Gastroesophageal sphincter (tissue), 4 donors: ENCODE measurements around the gene ST3GAL5. TPM values are rescaled to one million over a fixed set of nuclear protein-coding genes. Genes with fewer than 3 reads are reported as not detected.
A peak's percentile ranks its signal among the peaks of the same experiment; 100 is the strongest.

Experiments used
- ATAC-seq: fragments of 150-250 bp; one replicate; pipeline ENCODE4 v1.9.1; 2016; ENCODE audit warnings: mild to moderate bottlenecking, moderate library complexity
- H3K27ac ChIP-seq, 4 donors: fragments of 200-600 bp; sonication (generic) in 3 of 4; 1 replicate in 3 of 4; 2 replicates in 1 of 4; pipeline ENCODE4 v1.5.1; 2016 to 2019
- H3K27me3 ChIP-seq: fragments of 200-600 bp; sonication (generic); one replicate; pipeline ENCODE4 v1.5.1; 2019
- H3K36me3 ChIP-seq, 2 donors: fragments of 200-600 bp; sonication (generic); one replicate each; pipeline ENCODE4 v1.5.1; 2019; ENCODE audit warnings: control low read depth in 1 of 2
- H3K4me1 ChIP-seq, 3 donors: fragments of 200-600 bp; sonication (generic); 1 replicate in 2 of 3; 2 replicates in 1 of 3; pipeline ENCODE4 v1.5.1; 2016 to 2019; ENCODE audit warnings: control low read depth in 2 of 3
- H3K4me3 ChIP-seq, 2 donors: fragments of 200-600 bp; sonication (generic); one replicate each; pipeline ENCODE4 v1.5.1; 2019; ENCODE audit warnings: mild to moderate bottlenecking in 1 of 2, moderate library complexity in 1 of 2
- H3K9me3 ChIP-seq, 3 donors: fragments of 200-600 bp; sonication (generic); one replicate each; pipeline ENCODE4 v1.5.1; 2017 to 2019; ENCODE audit warnings: control low read depth in 2 of 3
- CTCF ChIP-seq, 4 experiments: fragments of 200-600 bp in 2 of 4; fragments of 450-650 bp in 2 of 4; sonication (generic) in 1 of 4; IDR thresholded peaks; one replicate each; pipeline ENCODE4 v1.5.1; 2017 to 2019; ENCODE audit warnings: antibody characterized with exemption in 4 of 4, mild to moderate bottlenecking in 2 of 4, moderate library complexity in 2 of 4
- EP300 ChIP-seq: sonication (generic); formaldehyde crosslinking; IDR thresholded peaks from one replicate; pipeline ENCODE4 v1.6.1; 2017; ENCODE audit warnings: antibody characterized with exemption, mild to moderate bottlenecking
- POLR2A ChIP-seq, 2 donors: fragments of 450-650 bp; IDR thresholded peaks; one replicate each; pipeline ENCODE4 v1.6.1; 2017; ENCODE audit warnings: antibody characterized with exemption in 2 of 2, mild to moderate bottlenecking in 2 of 2, moderate library complexity in 1 of 2
- POLR2AphosphoS5 ChIP-seq: sonication (generic); formaldehyde crosslinking; IDR thresholded peaks from one replicate; pipeline ENCODE4 v1.6.1; 2017; ENCODE audit warnings: antibody characterized with exemption
- whole genome bisulfite sequencing, 2 donors: methylation state at CpG; one replicate each; pipeline ENCODE4 v1.1.5; 2018; ENCODE audit warnings: low coverage in 1 of 2; 5-methylcytosine and 5-hydroxymethylcytosine counted together
- total RNA-seq, 4 donors: library from RNA; depleted of rRNA; stranded (reverse); fragments of >200 nt; gene quantifications; one replicate each; pipeline ENCODE4 v1.1.0, GENCODE V29; 2016

Gene ST3GAL5
- total RNA-seq, 4 donors from 2014 or later: 15.2 to 55.9 (median 22.7) TPM

DNA sequence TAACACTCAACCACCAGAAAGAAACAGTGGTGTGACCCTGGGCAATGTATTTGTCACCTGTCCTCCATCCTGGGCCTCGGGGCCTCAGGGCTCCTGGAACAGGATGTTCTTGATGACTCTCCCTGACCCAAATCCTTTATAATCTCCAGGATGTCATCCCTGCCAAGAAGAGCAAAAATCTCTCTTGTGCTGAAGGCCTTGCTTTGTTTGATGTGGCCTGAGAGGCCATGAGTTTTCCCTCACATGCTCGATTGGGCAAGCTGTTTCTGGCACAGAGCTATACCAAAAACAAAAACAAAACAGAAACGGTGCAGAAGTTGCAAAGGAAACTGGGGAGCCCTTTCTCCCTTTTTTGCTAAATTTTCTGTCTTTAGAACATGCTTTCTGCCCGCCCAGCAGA is 35.7 kb upstream of the ST3GAL5 start:
- H3K9me3 ChIP-seq: no peaks in the 10 kb centered on the region
- H3K36me3 ChIP-seq: no peaks in the 10 kb centered on the region
- ATAC-seq: peak; percentile 94
- no peaks in the 10 kb centered on the region for H3K27me3 ChIP-seq
- peaks cover 0 to 55% (median 25%) of the 10 kb centered on the region in 3 donors for H3K4me1 ChIP-seq
- peak overlapping the region; percentile 31 to 74 (median 73) for H3K27ac ChIP-seq
- TF ChIP-seq POLR2AphosphoS5 (peak; percentile 90), EP300 (no peak), CTCF (IDR thresholded peaks at IDR 0.05) (no peak), POLR2A (IDR thresholded peaks at IDR 0.05) (no peak)
- H3K4me3 ChIP-seq: no peak overlapping the region
- 17 to 21% methylated on average over 1 to 3 of the region's 4 CpGs for WGBS, 2 donors

GRCh38 chr2:85922199-85922598 is 33.4 kb upstream of the ST3GAL5 start:
- no peak for TF ChIP-seq EP300
- TF ChIP-seq POLR2AphosphoS5: peak; percentile 77
- 50 to 52% methylated on average over 3 of the region's 3 CpGs for WGBS, 2 donors
- Histone ChIP-seq H3K9me3 (no peaks in the 10 kb centered on the region), H3K27me3 (no peaks in the 10 kb centered on the region), H3K4me1 (peaks cover 0 to 55% (median 25%) of the 10 kb centered on the region in 3 donors), H3K27ac (peak overlapping the region in 2 of 4 donors; percentile 45 to 46), H3K4me3 (no peak overlapping the region), H3K36me3 (no peaks in the 10 kb centered on the region)
- no peak for ATAC-seq

DNA sequence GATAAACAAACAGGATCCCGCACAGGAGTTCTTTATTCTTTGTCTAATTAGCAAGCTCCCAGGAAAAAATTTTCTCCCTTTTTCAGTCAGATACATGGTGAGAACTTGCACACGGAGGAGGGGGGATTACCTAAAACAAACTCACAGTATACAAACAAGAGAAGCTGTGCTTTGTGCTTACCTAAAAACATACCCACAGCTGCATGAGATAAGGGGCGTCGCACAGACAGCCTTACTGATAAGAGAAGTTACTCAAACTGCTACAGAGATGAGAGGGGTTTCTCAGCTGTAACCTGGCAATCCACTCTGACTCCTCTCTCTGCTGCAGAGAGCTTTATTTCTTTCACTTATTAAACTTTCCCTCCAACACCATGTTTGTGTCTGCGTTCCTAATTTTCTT is 32.9 kb upstream of the ST3GAL5 start:
- no peak for ATAC-seq
- H3K9me3 ChIP-seq: no peaks in the 10 kb centered on the region
- no peak for TF ChIP-seq CTCF (IDR thresholded peaks at IDR 0.05)
- no peak for TF ChIP-seq POLR2A (IDR thresholded peaks at IDR 0.05)
- peaks cover 0 to 55% (median 25%) of the 10 kb centered on the region in 3 donors for H3K4me1 ChIP-seq
- H3K36me3 ChIP-seq: no peaks in the 10 kb centered on the region
- H3K27ac ChIP-seq: peak overlapping the region in 2 of 4 donors; percentile 45 to 46
- H3K4me3 ChIP-seq: no peak overlapping the region
- H3K27me3 ChIP-seq: no peaks in the 10 kb centered on the region
- WGBS, 2 donors: 48 to 55% methylated on average over 5 of the region's 5 CpGs

- WGBS, 2 donors: 48 to 50% methylated on average over 2 to 5 of the region's 5 CpGs
- Histone ChIP-seq H3K9me3 (no peaks in the 10 kb centered on the region), H3K4me1 (peaks cover 0 to 58% (median 26%) of the 10 kb centered on the region in 3 donors), H3K36me3 (no peaks in the 10 kb centered on the region), H3K4me3 (no peak overlapping the region), H3K27ac (peak overlapping the region in 3 of 4 donors; percentile 24 to 46 (median 45)), H3K27me3 (no peaks in the 10 kb centered on the region)
- ATAC-seq: peak; percentile 32
- TF ChIP-seq CTCF (IDR thresholded peaks at IDR 0.05) (no peak), POLR2AphosphoS5 (no peak), EP300 (no peak), POLR2A (IDR thresholded peaks at IDR 0.05) (no peak)
These were observed 32.2 kb upstream of the ST3GAL5 start for GRCh38 chr2:85920810-85921545.

- Histone ChIP-seq H3K36me3 (no peaks in the 10 kb centered on the region), H3K9me3 (no peaks in the 10 kb centered on the region), H3K4me1 (peaks cover 0 to 40% (median 14%) of the 10 kb centered on the region in 3 donors), H3K27me3 (no peaks in the 10 kb centered on the region), H3K4me3 (no peak overlapping the region), H3K27ac (no peak overlapping the region)
- ATAC-seq: no peak
- no peak for TF ChIP-seq EP300
- no peak for TF ChIP-seq CTCF (IDR thresholded peaks at IDR 0.05)
- 44 to 61% methylated on average over 2 to 3 of the region's 3 CpGs for WGBS, 2 donors
These were observed 29.4 kb upstream of the ST3GAL5 start for GRCh38 chr2:85917887-85918795.
